ENCODE measurements around the gene KCNQ1. TPM values are rescaled to one million over a fixed set of nuclear protein-coding genes. Genes with fewer than 3 reads are reported as not detected.
A peak's percentile ranks its signal among the peaks of the same experiment; 100 is the strongest.

KCNQ1 gene
- total and polyA plus RNA-seq, 9 of the 15 experiments (the other 6 are each of a cell fraction or from before 2014, with no cell fraction given): 0.44 TPM; not detected in 8

- TF ChIP-seq, protein P1, sequence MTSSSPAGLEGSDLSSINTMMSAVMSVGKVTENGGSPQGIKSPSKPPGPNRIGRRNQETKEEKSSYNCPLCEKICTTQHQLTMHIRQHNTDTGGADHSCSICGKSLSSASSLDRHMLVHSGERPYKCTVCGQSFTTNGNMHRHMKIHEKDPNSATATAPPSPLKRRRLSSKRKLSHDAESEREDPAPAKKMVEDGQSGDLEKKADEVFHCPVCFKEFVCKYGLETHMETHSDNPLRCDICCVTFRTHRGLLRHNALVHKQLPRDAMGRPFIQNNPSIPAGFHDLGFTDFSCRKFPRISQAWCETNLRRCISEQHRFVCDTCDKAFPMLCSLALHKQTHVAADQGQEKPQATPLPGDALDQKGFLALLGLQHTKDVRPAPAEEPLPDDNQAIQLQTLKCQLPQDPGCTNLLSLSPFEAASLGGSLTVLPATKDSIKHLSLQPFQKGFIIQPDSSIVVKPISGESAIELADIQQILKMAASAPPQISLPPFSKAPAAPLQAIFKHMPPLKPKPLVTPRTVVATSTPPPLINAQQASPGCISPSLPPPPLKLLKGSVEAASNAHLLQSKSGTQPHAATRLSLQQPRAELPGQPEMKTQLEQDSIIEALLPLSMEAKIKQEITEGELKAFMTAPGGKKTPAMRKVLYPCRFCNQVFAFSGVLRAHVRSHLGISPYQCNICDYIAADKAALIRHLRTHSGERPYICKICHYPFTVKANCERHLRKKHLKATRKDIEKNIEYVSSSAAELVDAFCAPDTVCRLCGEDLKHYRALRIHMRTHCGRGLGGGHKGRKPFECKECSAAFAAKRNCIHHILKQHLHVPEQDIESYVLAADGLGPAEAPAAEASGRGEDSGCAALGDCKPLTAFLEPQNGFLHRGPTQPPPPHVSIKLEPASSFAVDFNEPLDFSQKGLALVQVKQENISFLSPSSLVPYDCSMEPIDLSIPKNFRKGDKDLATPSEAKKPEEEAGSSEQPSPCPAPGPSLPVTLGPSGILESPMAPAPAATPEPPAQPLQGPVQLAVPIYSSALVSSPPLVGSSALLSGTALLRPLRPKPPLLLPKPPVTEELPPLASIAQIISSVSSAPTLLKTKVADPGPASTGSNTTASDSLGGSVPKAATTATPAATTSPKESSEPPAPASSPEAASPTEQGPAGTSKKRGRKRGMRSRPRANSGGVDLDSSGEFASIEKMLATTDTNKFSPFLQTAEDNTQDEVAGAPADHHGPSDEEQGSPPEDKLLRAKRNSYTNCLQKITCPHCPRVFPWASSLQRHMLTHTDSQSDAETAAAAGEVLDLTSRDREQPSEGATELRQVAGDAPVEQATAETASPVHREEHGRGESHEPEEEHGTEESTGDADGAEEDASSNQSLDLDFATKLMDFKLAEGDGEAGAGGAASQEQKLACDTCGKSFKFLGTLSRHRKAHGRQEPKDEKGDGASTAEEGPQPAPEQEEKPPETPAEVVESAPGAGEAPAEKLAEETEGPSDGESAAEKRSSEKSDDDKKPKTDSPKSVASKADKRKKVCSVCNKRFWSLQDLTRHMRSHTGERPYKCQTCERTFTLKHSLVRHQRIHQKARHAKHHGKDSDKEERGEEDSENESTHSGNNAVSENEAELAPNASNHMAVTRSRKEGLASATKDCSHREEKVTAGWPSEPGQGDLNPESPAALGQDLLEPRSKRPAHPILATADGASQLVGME (CRISPR knock-in tag; IDR thresholded peaks at IDR 0.05): no peak
- TF ChIP-seq ZNF282 (CRISPR knock-in tag; IDR thresholded peaks at IDR 0.05): no peak
- TF ChIP-seq XRCC5 (IDR thresholded peaks at IDR 0.05; ENCODE audit: low read depth, low read length): no peak
- TF ChIP-seq ZNF507 (tag; conservative IDR thresholded peaks at IDR 0.05): no peak
- TF ChIP-seq DDX20 (tag; IDR thresholded peaks at IDR 0.05; ENCODE audit: low read depth): no peak
- no peak for TF ChIP-seq HNRNPH1 (optimal IDR thresholded peaks at IDR 0.05; ENCODE audit: low read depth, low read length)
- TF ChIP-seq ATF6 (CRISPR knock-in tag; IDR thresholded peaks at IDR 0.05): peak; percentile 56; the same call in 1 of the 2 replicates
- no peak for TF ChIP-seq NFXL1 (CRISPR knock-in tag; IDR thresholded peaks at IDR 0.05)
- TF ChIP-seq, protein P2, sequence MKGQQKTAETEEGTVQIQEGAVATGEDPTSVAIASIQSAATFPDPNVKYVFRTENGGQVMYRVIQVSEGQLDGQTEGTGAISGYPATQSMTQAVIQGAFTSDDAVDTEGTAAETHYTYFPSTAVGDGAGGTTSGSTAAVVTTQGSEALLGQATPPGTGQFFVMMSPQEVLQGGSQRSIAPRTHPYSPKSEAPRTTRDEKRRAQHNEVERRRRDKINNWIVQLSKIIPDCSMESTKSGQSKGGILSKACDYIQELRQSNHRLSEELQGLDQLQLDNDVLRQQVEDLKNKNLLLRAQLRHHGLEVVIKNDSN (CRISPR knock-in tag; IDR thresholded peaks at IDR 0.05): peak; percentile 82
- peak; percentile 54; the same call in 1 of the 2 replicates for TF ChIP-seq ZNF449 (CRISPR knock-in tag; IDR thresholded peaks at IDR 0.05)
- TF ChIP-seq CTCFL (IDR thresholded peaks at IDR 0.05; ENCODE audit: borderline replicate concordance, insufficient read depth, low read depth, low read length, poor library complexity, severe bottlenecking): no peak
- TF ChIP-seq ZFP36 (IDR thresholded peaks at IDR 0.05; ENCODE audit: low read depth, low read length, partially characterized antibody): peak; percentile 46
- no peak for TF ChIP-seq POLR2B (IDR thresholded peaks at IDR 0.05; ENCODE audit: low read depth, partially characterized antibody)
- no peak for TF ChIP-seq RCOR1 (IDR thresholded peaks at IDR 0.05; ENCODE audit: borderline replicate concordance in 1 of 2, low read depth in 2 of 2, low read length in 2 of 2)
Observed at GRCh38 chr11:2898366-2899079, 453.7 kb downstream of the KCNQ1 start (continued).
